ENCODE data around the gene CDK14. TPM values are rescaled to one million over a fixed set of nuclear protein-coding genes. Genes with fewer than 3 reads are reported as not detected.

The CDK14 gene
- polyA plus RNA-seq, 3 donors: 1.7 to 2.5 (median 2.1) TPM

GRCh38 chr7:90892213-90892612 is 296.1 kb downstream of the CDK14 start:
- Histone ChIP-seq H4K20me1 (ENCODE audit: insufficient read depth, low read length) (no peaks in the 10 kb centered on the region), H3K27me3 (ENCODE audit: control insufficient read depth in 2 of 2, insufficient read depth in 2 of 2, low read length in 2 of 2) (no peaks in the 10 kb centered on the region), H3K4me1 (ENCODE audit: control insufficient read depth in 1 of 2, insufficient read depth in 2 of 2, low read length in 2 of 2) (no peaks in the 10 kb centered on the region), H3K4me2 (replicated peaks; ENCODE audit: extremely low read depth, low read length, poor library complexity, severe bottlenecking) (no peak overlapping the region), H3K36me3 (replicated peaks in 1 of 2; ENCODE audit: control insufficient read depth in 1 of 2, insufficient read depth in 2 of 2, low read length in 2 of 2) (no peaks in the 10 kb centered on the region), H2AFZ (ENCODE audit: insufficient read depth, low read depth, low read length, poor library complexity, severe bottlenecking) (no peak overlapping the region), H3K9me3 (replicated peaks in 1 of 2; ENCODE audit: control insufficient read depth in 1 of 2, insufficient read depth in 1 of 2, low read length in 2 of 2) (no peaks in the 10 kb centered on the region), H3K27ac (ENCODE audit: low read depth in 1 of 2, low read length in 2 of 2) (no peak overlapping the region), H3K9ac (ENCODE audit: insufficient read depth, low read length, poor library complexity, severe bottlenecking) (no peak overlapping the region), H3K79me2 (ENCODE audit: insufficient read depth, low read length) (no peaks in the 10 kb centered on the region), H3K4me3 (replicated peaks in 1 of 3; ENCODE audit: low read depth in 2 of 3, low read length in 3 of 3) (no peak overlapping the region)
- no peak for TF ChIP-seq CTCF (IDR thresholded peaks at IDR 0.05)
- intact Hi-C loops (cut with micrococcal nuclease): no loop called here
- Mint-ChIP-seq H3K27me3 (ENCODE audit: low read depth in 3 of 3) (peaks cover 0 to 1% (median 0%) of the 10 kb centered on the region in 3 donors), H3K36me3 (no peaks in the 10 kb centered on the region), H3K27ac (no peak overlapping the region), H3K4me1 (no peaks in the 10 kb centered on the region), H3K4me3 (no peak overlapping the region), H3K9me3 (peaks cover 0 to 2% (median 0%) of the 10 kb centered on the region in 7 donors)
- no peak for DNase-seq
- WGBS (ENCODE audit: insufficient coverage): 100% methylated on average over 1 of the region's 2 CpGs

DNA sequence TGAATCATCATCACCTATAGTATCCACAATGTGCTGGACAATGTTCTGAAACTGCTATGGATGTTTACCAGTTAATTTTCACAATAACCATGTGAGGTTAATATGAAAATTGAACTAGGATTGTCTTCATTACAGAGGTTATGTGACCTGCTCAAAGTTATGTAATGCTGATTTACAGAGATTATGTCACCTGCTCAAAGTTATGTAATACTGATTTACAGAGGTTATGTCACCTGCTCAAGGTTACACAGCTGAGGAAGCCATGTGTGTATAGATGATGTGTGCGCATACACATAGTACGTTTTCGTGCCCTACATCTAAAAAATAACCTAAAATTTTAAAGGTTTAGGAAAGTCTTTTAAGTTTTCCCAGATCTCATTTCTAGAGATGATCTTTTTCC is 298.0 kb downstream of the CDK14 start:
- peaks cover 0 to 1% (median 0%) of the 10 kb centered on the region in 3 donors for H3K27me3 Mint-ChIP-seq (ENCODE audit: low read depth in 3 of 3)
- no peak overlapping the region for H3K27ac Mint-ChIP-seq
- Histone ChIP-seq H3K27me3 (ENCODE audit: control insufficient read depth in 2 of 2, insufficient read depth in 2 of 2, low read length in 2 of 2) (no peaks in the 10 kb centered on the region), H3K36me3 (replicated peaks in 1 of 2; ENCODE audit: control insufficient read depth in 1 of 2, insufficient read depth in 2 of 2, low read length in 2 of 2) (no peaks in the 10 kb centered on the region), H3K4me2 (replicated peaks; ENCODE audit: extremely low read depth, low read length, poor library complexity, severe bottlenecking) (no peak overlapping the region), H3K4me3 (replicated peaks in 1 of 3; ENCODE audit: low read depth in 2 of 3, low read length in 3 of 3) (no peak overlapping the region), H3K79me2 (ENCODE audit: insufficient read depth, low read length) (no peaks in the 10 kb centered on the region), H2AFZ (ENCODE audit: insufficient read depth, low read depth, low read length, poor library complexity, severe bottlenecking) (no peak overlapping the region), H3K4me1 (ENCODE audit: control insufficient read depth in 1 of 2, insufficient read depth in 2 of 2, low read length in 2 of 2) (no peaks in the 10 kb centered on the region), H3K9ac (ENCODE audit: insufficient read depth, low read length, poor library complexity, severe bottlenecking) (no peak overlapping the region), H3K27ac (ENCODE audit: low read depth in 1 of 2, low read length in 2 of 2) (no peak overlapping the region), H4K20me1 (ENCODE audit: insufficient read depth, low read length) (no peaks in the 10 kb centered on the region), H3K9me3 (replicated peaks in 1 of 2; ENCODE audit: control insufficient read depth in 1 of 2, insufficient read depth in 1 of 2, low read length in 2 of 2) (no peaks in the 10 kb centered on the region)
- DNase-seq: no peak
- WGBS (ENCODE audit: insufficient coverage): no CpG with 5 or more reads among the region's 3 CpGs
- no peaks in the 10 kb centered on the region for H3K36me3 Mint-ChIP-seq
- H3K9me3 Mint-ChIP-seq: peaks cover 0 to 2% (median 0%) of the 10 kb centered on the region in 7 donors
- no peak for TF ChIP-seq CTCF (IDR thresholded peaks at IDR 0.05)
- H3K4me1 Mint-ChIP-seq: no peaks in the 10 kb centered on the region
- intact Hi-C loops (cut with micrococcal nuclease): no loop called here
- H3K4me3 Mint-ChIP-seq: no peak overlapping the region
